Activated CD4-positive, alpha-beta T cell treated with anti-CD3 and anti-CD28 coated beads, Interleukin-2, Interleukin-6, amounts not matched to agents 100 ng/mL and 50 ng/mL, durations not matched to agents 16 hours and 8 hours (primary cell): ENCODE results near the gene AREL1.
A peak's percentile ranks its signal among the peaks of the same experiment; 100 is the strongest.

ENCODE experiments used
- DNase-seq: peaks from one replicate; pipeline ENCODE4 v3.0.0-alpha.2; 2020

The AREL1 gene

GRCh38 chr14:74634964-74635363, 77.9 kb downstream of the AREL1 start:
- no peak for DNase-seq

- DNase-seq: no peak
These were observed 78.4 kb downstream of the AREL1 start for GRCh38 chr14:74634481-74634880.

- no peak for DNase-seq
These were observed 81.8 kb downstream of the AREL1 start for GRCh38 chr14:74630881-74631690.

- no peak for DNase-seq
These were observed 84.5 kb downstream of the AREL1 start for GRCh38 chr14:74628418-74628817.

GRCh38 chr14:74627076-74627475, 85.8 kb downstream of the AREL1 start:
- no peak for DNase-seq

- DNase-seq: no peak
These were observed 90.6 kb downstream of the AREL1 start for GRCh38 chr14:74622257-74622656.

GRCh38 chr14:74621556-74621955, 91.3 kb downstream of the AREL1 start:
- DNase-seq: no peak

GRCh38 chr14:74620923-74621322, 92.0 kb downstream of the AREL1 start:
- DNase-seq: no peak

GRCh38 chr14:74620497-74620921, 92.4 kb downstream of the AREL1 start:
- DNase-seq: peak; percentile 66

GRCh38 chr14:74619672-74620131, 93.2 kb downstream of the AREL1 start:
- no peak for DNase-seq

GRCh38 chr14:74618078-74618952, 94.6 kb downstream of the AREL1 start:
- DNase-seq: peak; percentile 84

- DNase-seq: no peak
These were observed 95.7 kb downstream of the AREL1 start for GRCh38 chr14:74616996-74617700.

- no peak for DNase-seq
These were observed 96.4 kb downstream of the AREL1 start for GRCh38 chr14:74616507-74616906.

GRCh38 chr14:74615735-74616134, 97.1 kb downstream of the AREL1 start:
- DNase-seq: no peak

GRCh38 chr14:74614508-74615495, 98.1 kb downstream of the AREL1 start:
- no peak for DNase-seq

GRCh38 chr14:74613211-74613914, 99.5 kb downstream of the AREL1 start:
- DNase-seq: no peak

- DNase-seq: peak; percentile 86
These were observed 100.4 kb downstream of the AREL1 start for GRCh38 chr14:74612350-74613021.

- DNase-seq: no peak
These were observed 101.1 kb downstream of the AREL1 start, which contains the start of gene LTBP2 for GRCh38 chr14:74611650-74612349. TSS of gene LTBP2 (minus strand) at chr14:74612237. CDS start at chr14:74611944, 293 bp downstream.
